HG02970 (cell line): ENCODE data around the gene MMP23B.

Source experiments
- ATAC-seq: cut with Tn5 transposase; IDR thresholded peaks from one replicate; pipeline ENCODE4 v1.9.1; 2021; ENCODE audit warnings: mild to moderate bottlenecking, moderate library complexity, moderate number of reproducible peaks; ENCODE audit not compliant: unreplicated experiment, low FRiP score

The MMP23B gene

GRCh38 chr1:1618396-1619068, 13.4 kb upstream of the MMP23B start:
- no peak for ATAC-seq

- no peak for ATAC-seq
These were observed 12.0 kb upstream of the MMP23B start for GRCh38 chr1:1619917-1620361.

GRCh38 chr1:1620433-1621139, 11.4 kb upstream of the MMP23B start:
- ATAC-seq, result no peak

- ATAC-seq, result no peak
These were observed 10.6 kb upstream of the MMP23B start for GRCh38 chr1:1621173-1622009.

- ATAC-seq, result no peak
These were observed 9.8 kb upstream of the MMP23B start for GRCh38 chr1:1622010-1622787.

- ATAC-seq, result no peak
These were observed 9.2 kb upstream of the MMP23B start for GRCh38 chr1:1622788-1623094.

GRCh38 chr1:1623181-1623630, 8.8 kb upstream of the MMP23B start:
- ATAC-seq, result no peak

- ATAC-seq, result no peak
These were observed 8.1 kb upstream of the MMP23B start for GRCh38 chr1:1623631-1624442.

GRCh38 chr1:1624443-1625403, 7.2 kb upstream of the MMP23B start:
- no peak for ATAC-seq

- ATAC-seq, result no peak
These were observed 6.6 kb upstream of the MMP23B start for GRCh38 chr1:1625404-1625775.

- no peak for ATAC-seq
These were observed 6.2 kb upstream of the MMP23B start for GRCh38 chr1:1625824-1626206.

GRCh38 chr1:1626207-1627141, 5.5 kb upstream of the MMP23B start:
- ATAC-seq, result no peak

GRCh38 chr1:1627261-1627828, 4.6 kb upstream of the MMP23B start:
- ATAC-seq, result no peak

GRCh38 chr1:1627829-1628753, 3.9 kb upstream of the MMP23B start:
- ATAC-seq, result no peak

GRCh38 chr1:1628754-1629429, 3.1 kb upstream of the MMP23B start:
- ATAC-seq, result no peak
